Measurements from ENCODE around the gene REPIN1.

DNA sequence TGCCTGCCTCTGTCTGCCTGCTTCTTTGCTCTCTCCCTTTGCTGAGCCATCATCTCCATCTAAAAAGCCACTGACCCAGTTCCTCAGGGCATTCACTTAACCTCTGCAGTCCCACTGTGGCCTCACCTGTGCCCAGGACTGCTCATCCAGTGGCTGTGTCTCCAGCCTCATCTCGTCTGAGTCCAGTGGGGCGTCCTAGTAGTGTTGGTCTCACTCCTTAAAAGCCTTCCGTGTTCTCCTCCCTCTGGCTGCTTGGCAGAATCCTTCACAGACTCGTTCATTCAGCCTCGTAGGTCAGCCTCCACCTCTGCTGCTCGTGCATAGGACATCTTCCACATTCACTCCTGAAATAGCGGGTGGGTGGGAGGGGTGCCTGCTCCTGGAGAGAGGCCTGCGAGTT is 34.5 kb upstream of the REPIN1 start:
- TF ChIP-seq, protein P1, sequence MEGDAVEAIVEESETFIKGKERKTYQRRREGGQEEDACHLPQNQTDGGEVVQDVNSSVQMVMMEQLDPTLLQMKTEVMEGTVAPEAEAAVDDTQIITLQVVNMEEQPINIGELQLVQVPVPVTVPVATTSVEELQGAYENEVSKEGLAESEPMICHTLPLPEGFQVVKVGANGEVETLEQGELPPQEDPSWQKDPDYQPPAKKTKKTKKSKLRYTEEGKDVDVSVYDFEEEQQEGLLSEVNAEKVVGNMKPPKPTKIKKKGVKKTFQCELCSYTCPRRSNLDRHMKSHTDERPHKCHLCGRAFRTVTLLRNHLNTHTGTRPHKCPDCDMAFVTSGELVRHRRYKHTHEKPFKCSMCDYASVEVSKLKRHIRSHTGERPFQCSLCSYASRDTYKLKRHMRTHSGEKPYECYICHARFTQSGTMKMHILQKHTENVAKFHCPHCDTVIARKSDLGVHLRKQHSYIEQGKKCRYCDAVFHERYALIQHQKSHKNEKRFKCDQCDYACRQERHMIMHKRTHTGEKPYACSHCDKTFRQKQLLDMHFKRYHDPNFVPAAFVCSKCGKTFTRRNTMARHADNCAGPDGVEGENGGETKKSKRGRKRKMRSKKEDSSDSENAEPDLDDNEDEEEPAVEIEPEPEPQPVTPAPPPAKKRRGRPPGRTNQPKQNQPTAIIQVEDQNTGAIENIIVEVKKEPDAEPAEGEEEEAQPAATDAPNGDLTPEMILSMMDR (IDR thresholded peaks at IDR 0.05; ENCODE audit: low read depth, low read length), result no peak
- TF ChIP-seq EZH2phosphoT487 (IDR thresholded peaks at IDR 0.05; ENCODE audit: low read depth), result no peak

Measured in OCI-LY3 (cell line).